NB4 (cell line): ENCODE measurements around the gene KLHL3.

Source experiments
- CTCF ChIP-seq: IDR thresholded peaks from one replicate; pipeline ENCODE4 v1.5.1; 2012; ENCODE audit warnings: low read depth, low read length
- POLR2A ChIP-seq: IDR thresholded peaks from 2 replicates; pipeline ENCODE4 v1.6.1; 2011; ENCODE audit warnings: mild to moderate bottlenecking; ENCODE audit not compliant: insufficient read length; ENCODE audit errors: extremely low read depth

GRCh38 chr5:137754188-137754960, 18.5 kb upstream of the KLHL3 start, which contains the start of gene HNRNPA0:
- TF ChIP-seq CTCF: no peak
- TF ChIP-seq POLR2A: peak; percentile 84
